Measurements from ENCODE around the gene SDR39U1. TPM values are rescaled to one million over a fixed set of nuclear protein-coding genes. Genes with fewer than 3 reads are reported as not detected.
A peak's percentile ranks its signal among the peaks of the same experiment; 100 is the strongest.

SDR39U1 gene
- total RNA-seq, 1 experiment from 2014 or later, result 59.0 TPM

DNA sequence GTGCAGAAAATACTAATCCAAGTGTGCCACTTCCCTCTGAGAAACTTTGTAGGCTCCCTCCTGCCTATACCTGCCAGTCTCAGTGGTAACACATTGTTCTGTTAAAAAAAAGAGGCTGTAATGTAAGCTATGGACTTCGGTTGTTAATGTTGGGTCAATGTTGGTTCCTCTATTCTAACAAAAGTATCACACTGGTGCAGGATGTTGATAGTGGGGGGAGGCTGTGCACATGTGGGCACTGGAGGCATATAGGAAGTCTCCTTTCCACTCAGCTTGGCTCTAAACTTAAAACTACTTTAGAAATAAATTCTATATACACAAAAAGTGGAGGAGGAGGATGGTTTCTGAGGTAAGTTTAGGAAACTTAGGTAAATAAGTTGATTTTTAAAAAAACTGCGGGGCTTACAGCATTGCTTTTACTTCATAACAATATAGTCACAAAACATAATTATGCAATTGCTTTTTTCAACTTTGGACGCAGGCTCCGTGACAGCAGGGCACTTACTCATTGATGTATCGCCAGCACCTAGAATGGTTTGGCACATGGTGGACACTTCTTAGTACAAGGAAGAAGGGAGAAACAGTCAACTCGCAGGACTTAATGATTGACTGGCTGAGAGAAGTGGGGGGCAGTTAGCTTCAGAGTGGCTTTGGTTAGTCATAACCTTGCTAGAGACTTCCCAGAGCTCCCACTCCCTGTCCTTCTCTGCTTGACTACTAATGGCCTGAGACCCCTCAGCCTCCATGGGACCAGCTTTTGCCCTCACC, 51.7 kb downstream of the SDR39U1 start:
- H3K4me1 Mint-ChIP-seq (ENCODE audit: low read depth, unreplicated experiment), result peaks cover 37% of the 10 kb centered on the region
- CTCF ChIA-PET, result interaction anchor here (0.7 to 1.6 kb wide), 3 partner anchors 40 to 58 kb away, joined by 4 to 13 read pairs (median 12); no protein-coding TSS in a partner anchor
- H3K27ac Mint-ChIP-seq (ENCODE audit: unreplicated experiment), result peak overlapping the region; percentile 95
- H3K9me3 Mint-ChIP-seq (ENCODE audit: low read depth, unreplicated experiment), result no peaks in the 10 kb centered on the region
- H3K27me3 Mint-ChIP-seq (ENCODE audit: unreplicated experiment), result no peaks in the 10 kb centered on the region
- no peak for DNase-seq
- intact Hi-C loops (cut with micrococcal nuclease; ENCODE audit: unreplicated experiment), result no loop called here
- H3K4me3 Mint-ChIP-seq (ENCODE audit: low read depth, unreplicated experiment), result peak overlapping the region; percentile 55
- TF ChIP-seq, protein P1, sequence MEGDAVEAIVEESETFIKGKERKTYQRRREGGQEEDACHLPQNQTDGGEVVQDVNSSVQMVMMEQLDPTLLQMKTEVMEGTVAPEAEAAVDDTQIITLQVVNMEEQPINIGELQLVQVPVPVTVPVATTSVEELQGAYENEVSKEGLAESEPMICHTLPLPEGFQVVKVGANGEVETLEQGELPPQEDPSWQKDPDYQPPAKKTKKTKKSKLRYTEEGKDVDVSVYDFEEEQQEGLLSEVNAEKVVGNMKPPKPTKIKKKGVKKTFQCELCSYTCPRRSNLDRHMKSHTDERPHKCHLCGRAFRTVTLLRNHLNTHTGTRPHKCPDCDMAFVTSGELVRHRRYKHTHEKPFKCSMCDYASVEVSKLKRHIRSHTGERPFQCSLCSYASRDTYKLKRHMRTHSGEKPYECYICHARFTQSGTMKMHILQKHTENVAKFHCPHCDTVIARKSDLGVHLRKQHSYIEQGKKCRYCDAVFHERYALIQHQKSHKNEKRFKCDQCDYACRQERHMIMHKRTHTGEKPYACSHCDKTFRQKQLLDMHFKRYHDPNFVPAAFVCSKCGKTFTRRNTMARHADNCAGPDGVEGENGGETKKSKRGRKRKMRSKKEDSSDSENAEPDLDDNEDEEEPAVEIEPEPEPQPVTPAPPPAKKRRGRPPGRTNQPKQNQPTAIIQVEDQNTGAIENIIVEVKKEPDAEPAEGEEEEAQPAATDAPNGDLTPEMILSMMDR (IDR thresholded peaks at IDR 0.05; ENCODE audit: unreplicated experiment), result no peak
- peaks cover 21% of the 10 kb centered on the region for H3K36me3 Mint-ChIP-seq (ENCODE audit: insufficient read depth, unreplicated experiment)
- BruUV-seq (replicated peaks), result no TSS peak

Other genes starting within 250 kb of the SDR39U1 start
- gene TM9SF1, start 247.3 kb downstream of the SDR39U1 start, total RNA-seq (2022), result 68.0 and 70.9 TPM in 2 replicates
- 0.47 TPM in 1 of 2 replicates, not detected in the other for gene TSSK4, start 237.1 kb downstream of the SDR39U1 start, total RNA-seq (2022)
- 53.2 and 60.8 TPM in 2 replicates for gene CHMP4A, start 229.3 kb downstream of the SDR39U1 start, total RNA-seq (2022)
- 7.4 and 8.9 TPM in 2 replicates for gene MDP1, start 226.7 kb downstream of the SDR39U1 start, total RNA-seq (2022)
- 192 and 198 TPM in 2 replicates for gene NEDD8, start 210.4 kb downstream of the SDR39U1 start, total RNA-seq (2022)
- gene GMPR2, start 209.8 kb downstream of the SDR39U1 start, total RNA-seq (2022), result 61.3 and 63.4 TPM in 2 replicates
- 38.3 and 40.4 TPM in 2 replicates for gene TINF2, start 200.2 kb downstream of the SDR39U1 start, total RNA-seq (2022)
- 4.5 and 7.5 TPM in 2 replicates for gene TGM1, start 179.6 kb downstream of the SDR39U1 start, total RNA-seq (2022)
- gene RABGGTA, start 171.2 kb downstream of the SDR39U1 start, total RNA-seq (2022), result 35.3 and 42.2 TPM in 2 replicates
- gene DHRS1, start 143.0 kb downstream of the SDR39U1 start, total RNA-seq (2022), result 18.6 and 19.7 TPM in 2 replicates
- gene NOP9, start 142.9 kb downstream of the SDR39U1 start, total RNA-seq (2022), result 35.9 and 40.2 TPM in 2 replicates
- gene CIDEB, start 134.8 kb downstream of the SDR39U1 start, total RNA-seq (2022), result 0.17 TPM in 1 of 2 replicates, not detected in the other
- 19.3 and 25.8 TPM in 2 replicates for gene LTB4R2, start 132.6 kb downstream of the SDR39U1 start, total RNA-seq (2022)
- 13.4 and 18.7 TPM in 2 replicates for gene LTB4R, start 131.3 kb downstream of the SDR39U1 start, total RNA-seq (2022)
- gene ADCY4, start 107.7 kb downstream of the SDR39U1 start, total RNA-seq (2022), result 3.0 and 3.4 TPM in 2 replicates
- 11.0 and 12.6 TPM in 2 replicates for gene RIPK3, start 102.8 kb downstream of the SDR39U1 start, total RNA-seq (2022)
- gene NFATC4, start 74.6 kb downstream of the SDR39U1 start, total RNA-seq (2022), result 10.7 and 12.8 TPM in 2 replicates
- 7.5 and 8.4 TPM in 2 replicates for gene NYNRIN, start 43.8 kb downstream of the SDR39U1 start, total RNA-seq (2022)
- gene CBLN3, start 13.1 kb downstream of the SDR39U1 start, total RNA-seq (2022), result 0.99 and 1.7 TPM in 2 replicates
- gene KHNYN, start 12.8 kb downstream of the SDR39U1 start, total RNA-seq (2022), result 47.6 and 54.6 TPM in 2 replicates
- not detected in 2 replicates for gene CMA1, start 65.5 kb upstream of the SDR39U1 start, total RNA-seq (2022)
- gene CTSG, start 133.5 kb upstream of the SDR39U1 start, total RNA-seq (2022), result not detected in 2 replicates
- gene GZMH, start 166.9 kb upstream of the SDR39U1 start, total RNA-seq (2022), result not detected in 2 replicates
- not detected in 2 replicates for gene GZMB, start 191.4 kb upstream of the SDR39U1 start, total RNA-seq (2022)